Fibroblast of villous mesenchyme (primary cell): Measurements from ENCODE around the gene POU2AF1. TPM values are rescaled to one million over a fixed set of nuclear protein-coding genes. Genes with fewer than 3 reads are reported as not detected.
A peak's percentile ranks its signal among the peaks of the same experiment; 100 is the strongest.

Experiments
- DNase-seq: peaks from one replicate; pipeline ENCODE4 v3.0.0-alpha.2; 2010; ENCODE audit warnings: low read depth
- H3K4me3 ChIP-seq: 2 replicates; pipeline ENCODE4 v1.5.1; 2011; ENCODE audit warnings: low read depth, mild to moderate bottlenecking, low read length
- total RNA-seq: library from RNA; depleted of rRNA; stranded (reverse); fragments of >200 nt; gene quantifications from 2 replicates; pipeline ENCODE4 v1.2.3, GENCODE V29; 2012
- TF ChIP-seq, protein P1 (sequence below): IDR thresholded peaks from 2 replicates; pipeline ENCODE4 v1.5.1; 2012; ENCODE audit warnings: low read depth, mild to moderate bottlenecking, low read length; ENCODE audit not compliant: insufficient read depth

POU2AF1 gene
- total RNA-seq, 1 donor: not detected

DNA sequence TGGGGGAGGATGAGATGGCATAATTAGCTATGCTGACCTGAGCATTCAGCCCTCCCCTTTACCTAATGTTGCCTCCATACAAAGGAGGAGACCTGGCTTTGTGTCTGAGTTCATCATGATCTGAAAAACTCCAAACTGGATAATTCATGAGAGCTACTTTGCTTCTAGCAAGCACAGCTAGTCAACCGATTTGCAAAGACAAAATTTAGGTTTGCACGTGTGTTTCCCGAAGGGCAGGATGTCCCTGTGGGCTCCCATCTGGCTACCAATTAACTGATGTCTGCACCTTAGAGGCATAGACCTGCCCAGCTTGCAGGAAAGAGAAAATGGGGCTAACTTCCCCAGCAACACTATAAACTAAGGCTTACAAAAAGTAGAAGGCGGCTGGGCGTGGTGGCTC, 42.2 kb upstream of the POU2AF1 start:
- no peak overlapping the region for H3K4me3 ChIP-seq
- TF ChIP-seq, protein P1, sequence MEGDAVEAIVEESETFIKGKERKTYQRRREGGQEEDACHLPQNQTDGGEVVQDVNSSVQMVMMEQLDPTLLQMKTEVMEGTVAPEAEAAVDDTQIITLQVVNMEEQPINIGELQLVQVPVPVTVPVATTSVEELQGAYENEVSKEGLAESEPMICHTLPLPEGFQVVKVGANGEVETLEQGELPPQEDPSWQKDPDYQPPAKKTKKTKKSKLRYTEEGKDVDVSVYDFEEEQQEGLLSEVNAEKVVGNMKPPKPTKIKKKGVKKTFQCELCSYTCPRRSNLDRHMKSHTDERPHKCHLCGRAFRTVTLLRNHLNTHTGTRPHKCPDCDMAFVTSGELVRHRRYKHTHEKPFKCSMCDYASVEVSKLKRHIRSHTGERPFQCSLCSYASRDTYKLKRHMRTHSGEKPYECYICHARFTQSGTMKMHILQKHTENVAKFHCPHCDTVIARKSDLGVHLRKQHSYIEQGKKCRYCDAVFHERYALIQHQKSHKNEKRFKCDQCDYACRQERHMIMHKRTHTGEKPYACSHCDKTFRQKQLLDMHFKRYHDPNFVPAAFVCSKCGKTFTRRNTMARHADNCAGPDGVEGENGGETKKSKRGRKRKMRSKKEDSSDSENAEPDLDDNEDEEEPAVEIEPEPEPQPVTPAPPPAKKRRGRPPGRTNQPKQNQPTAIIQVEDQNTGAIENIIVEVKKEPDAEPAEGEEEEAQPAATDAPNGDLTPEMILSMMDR: no peak
- no peak for DNase-seq

DNA sequence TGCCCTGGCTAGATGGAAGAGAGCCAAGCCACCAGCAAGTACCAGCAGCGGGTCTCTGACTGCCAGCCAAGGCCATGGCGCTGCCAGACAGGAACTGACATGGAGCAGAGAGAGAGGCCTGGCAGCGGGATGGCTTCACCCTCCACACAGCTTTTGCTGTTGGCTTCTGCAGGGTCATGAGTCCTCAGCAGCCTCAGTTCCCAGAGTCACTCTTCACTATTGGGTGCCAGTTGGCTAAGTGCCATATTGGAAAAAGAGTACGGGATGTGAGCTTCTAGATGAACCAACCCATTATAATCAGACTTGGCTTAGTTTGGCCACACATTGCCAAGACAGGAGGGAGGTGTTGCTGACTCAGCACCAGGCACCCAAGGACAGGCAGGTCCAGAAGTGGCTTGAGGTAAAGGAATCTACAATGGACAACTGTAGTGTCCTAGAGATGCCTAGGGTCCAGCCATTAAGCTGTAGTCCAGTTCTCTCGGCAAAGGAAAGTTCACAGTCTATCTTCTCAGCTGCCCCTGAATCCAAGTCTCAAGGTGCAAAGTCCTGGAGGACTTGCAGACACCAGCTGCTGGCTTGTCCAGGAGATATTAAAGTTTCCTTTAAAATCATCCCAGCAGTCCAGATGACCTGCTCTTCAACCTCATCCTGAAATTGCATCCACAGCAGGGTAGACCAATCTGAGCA, 40.7 kb upstream of the POU2AF1 start:
- no peak for DNase-seq
- no peak overlapping the region for H3K4me3 ChIP-seq
- TF ChIP-seq, protein P1: no peak

DNA sequence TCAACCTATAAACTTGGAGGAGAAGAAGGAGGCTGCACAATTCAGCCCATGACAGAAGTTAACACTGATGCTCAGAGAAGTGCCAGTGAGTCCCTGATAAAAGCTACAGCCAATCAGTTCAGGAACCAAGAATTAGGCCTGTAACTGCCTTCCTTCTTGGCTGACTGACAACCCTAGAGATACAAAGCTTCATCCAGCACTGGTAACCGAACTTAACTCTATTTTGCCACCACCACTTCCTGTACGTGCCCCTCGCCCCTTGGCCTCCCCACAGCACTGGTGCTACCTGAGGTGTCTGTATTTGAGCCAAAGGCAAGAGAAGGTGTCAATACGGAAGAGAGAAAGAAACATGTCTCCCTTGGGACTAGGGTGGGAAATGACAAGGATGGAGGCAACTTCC, 40.1 kb upstream of the POU2AF1 start:
- DNase-seq: no peak
- no peak overlapping the region for H3K4me3 ChIP-seq
- TF ChIP-seq, protein P1: no peak

DNA sequence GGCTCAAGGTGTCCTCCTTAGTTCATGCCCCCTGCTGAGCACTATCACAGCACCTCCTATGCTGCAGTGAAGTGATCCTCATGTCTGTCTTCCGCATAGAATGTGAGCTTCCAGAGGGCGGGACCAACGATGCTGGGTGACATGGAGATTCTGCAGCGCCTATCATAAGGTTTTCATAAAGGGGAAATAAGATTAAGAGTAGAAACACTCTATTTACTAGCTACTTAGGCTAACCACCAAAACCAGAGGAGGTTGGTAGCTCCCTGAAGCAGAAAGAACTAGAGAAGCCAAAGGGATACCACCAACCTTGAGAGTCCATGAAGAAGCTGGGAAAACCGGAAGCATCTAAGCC, 39.3 kb upstream of the POU2AF1 start:
- no peak for DNase-seq
- TF ChIP-seq, protein P1: no peak
- H3K4me3 ChIP-seq: no peak overlapping the region

DNA sequence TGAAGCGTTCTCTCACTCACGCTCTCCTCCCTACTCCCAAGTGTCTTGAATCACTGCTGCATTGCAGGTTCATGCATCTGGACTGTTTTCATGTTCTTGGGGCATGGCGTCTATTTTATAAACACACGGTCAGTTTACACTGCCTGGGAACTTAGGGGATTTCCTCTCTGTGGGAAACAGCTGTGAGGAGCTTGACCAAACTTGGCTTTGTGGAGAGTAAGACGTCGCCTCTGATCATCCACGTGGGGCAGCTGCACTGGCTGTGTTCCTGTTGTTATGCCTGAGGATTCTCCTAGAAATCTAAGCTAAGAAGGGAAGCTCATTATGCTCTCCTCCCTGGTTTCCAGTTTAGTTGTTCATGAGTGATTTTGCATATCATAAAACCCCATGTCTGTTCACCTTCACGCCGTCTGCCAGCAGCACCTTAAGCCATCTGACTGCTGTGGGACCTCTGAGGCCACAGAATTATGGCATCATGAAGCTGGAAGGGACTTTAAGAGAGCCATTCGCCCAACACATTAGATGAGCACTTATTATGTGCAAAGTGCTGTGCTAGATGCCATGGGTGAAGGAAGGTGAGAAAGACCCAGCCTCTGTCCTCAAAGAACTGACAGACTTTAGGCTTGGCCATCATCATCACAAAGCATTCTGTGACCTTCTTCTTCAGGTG, 38.8 kb upstream of the POU2AF1 start:
- DNase-seq: peak; percentile 95
- TF ChIP-seq, protein P1: no peak
- H3K4me3 ChIP-seq: no peak overlapping the region

DNA sequence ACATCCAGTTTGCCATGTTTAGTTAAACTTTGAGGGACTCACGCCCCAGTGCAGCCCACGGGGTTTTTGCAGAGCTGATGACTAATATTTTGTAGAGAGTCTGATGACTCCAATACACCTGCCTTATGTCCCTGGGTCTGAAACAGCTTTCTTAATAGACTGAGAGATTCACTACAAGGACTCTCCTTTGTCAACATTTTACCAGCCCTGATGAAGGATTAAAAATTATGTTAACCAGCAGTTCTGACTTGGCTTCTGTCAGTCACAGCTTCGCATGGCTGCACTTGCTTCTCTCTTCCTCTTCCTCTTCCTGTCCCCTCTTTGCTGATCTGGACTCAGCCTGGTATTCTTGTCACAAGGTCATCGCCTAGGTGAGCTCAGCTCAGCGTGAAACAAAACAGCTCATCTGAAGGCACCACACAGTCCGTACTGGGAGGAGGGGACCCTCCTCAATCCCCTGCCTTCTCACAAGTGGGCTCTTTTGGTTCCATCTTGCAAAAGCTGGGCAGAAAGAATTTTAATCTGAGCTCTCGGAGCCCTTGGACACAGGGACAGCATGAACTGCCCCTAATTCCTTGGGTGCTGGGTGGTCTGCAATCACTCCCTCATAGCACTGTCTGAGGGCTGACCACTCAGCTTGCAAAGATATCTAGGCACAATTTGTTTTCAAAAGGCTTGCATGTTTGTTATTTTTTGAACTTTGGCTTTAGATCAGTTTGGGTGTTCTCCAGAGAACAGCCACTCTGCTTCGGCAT, 38.1 kb upstream of the POU2AF1 start:
- DNase-seq: peak; percentile 47
- H3K4me3 ChIP-seq: no peak overlapping the region
- TF ChIP-seq, protein P1: no peak
